CD4-positive, alpha-beta T cell (primary cell): Measurements from ENCODE around the gene SQSTM1. TPM values are rescaled to one million over a fixed set of nuclear protein-coding genes. Genes with fewer than 3 reads are reported as not detected.

Experiments used
- ATAC-seq: fragments of 200-7000 bp; cut with Tn5 transposase; one replicate; pipeline ENCODE4 v1.10.0; 2022; ENCODE audit warnings: mild to moderate bottlenecking; ENCODE audit not compliant: poor library complexity
- CTCF ChIA-PET: fragments of 350-600 bp; sonication (Branson Sonifier 250); formaldehyde crosslinking; loops from one replicate; lab custom pipeline; 2021; ENCODE audit warnings: antibody characterized with exemption, inconsistent platforms; lab: Charles Lee
- POLR2A ChIA-PET: fragments of 350-600 bp; sonication (Branson Sonifier 250); formaldehyde crosslinking; loops from one replicate; lab custom pipeline; 2021; ENCODE audit warnings: antibody characterized with exemption, inconsistent platforms; lab: Charles Lee
- DNase-seq, 14 experiments: peaks; one replicate each; pipeline ENCODE4 v3.0.0-alpha.2; 2013 to 2020; ENCODE audit warnings: mixed read lengths in 2 of 14
- H3K27ac ChIP-seq, 2 donors: one replicate each; pipeline versions ENCODE4 v1.5.1 to v1.7.0; 2013; ENCODE audit warnings: low read length in 2 of 2, low read depth in 1 of 2, mild to moderate bottlenecking in 1 of 2
- H3K27me3 ChIP-seq, 2 experiments: 1 replicate in 1 of 2; 2 replicates in 1 of 2; pipeline versions ENCODE4 v1.6.1 to v1.7.0; 2013; ENCODE audit warnings: low read length in 2 of 2, control low read depth in 1 of 2, mild to moderate bottlenecking in 1 of 2, moderate library complexity in 1 of 2; ENCODE audit not compliant: insufficient read depth in 2 of 2, control insufficient read depth in 1 of 2
- H3K36me3 ChIP-seq: one replicate; pipeline ENCODE4 v1.6.1; 2013; ENCODE audit warnings: low read length, control low read depth; ENCODE audit not compliant: insufficient read depth
- H3K4me1 ChIP-seq: one replicate; pipeline ENCODE4 v1.6.1; 2013; ENCODE audit warnings: low read length, control low read depth; ENCODE audit not compliant: insufficient read depth
- H3K4me3 ChIP-seq: one replicate; pipeline ENCODE4 v1.5.1; 2013; ENCODE audit warnings: mild to moderate bottlenecking, low read length, moderate library complexity
- H3K9me3 ChIP-seq, 2 experiments: 1 replicate in 1 of 2; 2 replicates in 1 of 2; pipeline versions ENCODE4 v1.6.1 to v1.7.0; 2013; ENCODE audit warnings: low read length in 2 of 2, mild to moderate bottlenecking in 2 of 2, control low read depth in 1 of 2, moderate library complexity in 1 of 2; ENCODE audit not compliant: control insufficient read depth in 1 of 2, insufficient read depth in 1 of 2
- H3K27ac Mint-ChIP-seq: one replicate; pipeline ENCODE4 v1.8.0; 2020; ENCODE audit warnings: mixed read lengths
- H3K27me3 Mint-ChIP-seq: one replicate; pipeline ENCODE4 v1.8.0; 2021; ENCODE audit warnings: mixed read lengths
- H3K36me3 Mint-ChIP-seq: one replicate; pipeline ENCODE4 v1.8.0; 2021; ENCODE audit warnings: low read depth, mixed read lengths
- H3K4me1 Mint-ChIP-seq: one replicate; pipeline ENCODE4 v1.8.0; 2021; ENCODE audit warnings: low read depth, mixed read lengths
- H3K4me3 Mint-ChIP-seq: one replicate; pipeline ENCODE4 v1.8.0; 2020; ENCODE audit warnings: mild to moderate bottlenecking, mixed read lengths
- H3K9me3 Mint-ChIP-seq: one replicate; pipeline ENCODE4 v1.8.0; 2020; ENCODE audit warnings: mixed read lengths
- intact Hi-C, 2 experiments: fragments of 100-400 bp; cut with DNase I in 1 of 2; cut with micrococcal nuclease in 1 of 2; formaldehyde crosslinking; loops; one replicate each; pipeline versions ENCODE4 v1.15.1 to v1.9.0; 2023 to 2025; cut with DNase I, micrococcal nuclease
- total RNA-seq, 174 experiments: library from RNA in 2 of 174; stranded (reverse) in 2 of 174; gene quantifications; one replicate each; pipeline ENCODE4 v1.2.3 and lab custom pipeline; 2021 to 2026
- TF ChIP-seq, protein P1 (sequence below): fragments of 200-600 bp; IDR thresholded peaks from one replicate; pipeline ENCODE4 v1.8.0; 2022; ENCODE audit warnings: antibody characterized with exemption, mild to moderate bottlenecking

Gene SQSTM1
- total RNA-seq, 2 experiments from 2014 or later, result 260 to 267 TPM

GRCh38 chr5:179815491-179816249, 5.0 kb upstream of the SQSTM1 start:
- no peak overlapping the region for H3K27ac ChIP-seq
- Mint-ChIP-seq H3K9me3 (no peaks in the 10 kb centered on the region), H3K36me3 (peaks cover 15% of the 10 kb centered on the region), H3K27ac (no peak overlapping the region), H3K27me3 (peaks cover 5% of the 10 kb centered on the region), H3K4me1 (peaks cover 33% of the 10 kb centered on the region), H3K4me3 (peak overlapping the region; percentile 68)
- no peak for ATAC-seq
- peaks cover 0 to 4% of the 10 kb centered on the region in 2 experiments for H3K27me3 ChIP-seq
- peak in 1 of 14 experiments; percentile 13 for DNase-seq
- POLR2A ChIA-PET, result no interaction called here
- H3K9me3 ChIP-seq, result no peaks in the 10 kb centered on the region
- no peak overlapping the region for H3K4me3 ChIP-seq
- peaks cover 13% of the 10 kb centered on the region for H3K36me3 ChIP-seq
- H3K4me1 ChIP-seq, result peaks cover 40% of the 10 kb centered on the region
- TF ChIP-seq, protein P1, sequence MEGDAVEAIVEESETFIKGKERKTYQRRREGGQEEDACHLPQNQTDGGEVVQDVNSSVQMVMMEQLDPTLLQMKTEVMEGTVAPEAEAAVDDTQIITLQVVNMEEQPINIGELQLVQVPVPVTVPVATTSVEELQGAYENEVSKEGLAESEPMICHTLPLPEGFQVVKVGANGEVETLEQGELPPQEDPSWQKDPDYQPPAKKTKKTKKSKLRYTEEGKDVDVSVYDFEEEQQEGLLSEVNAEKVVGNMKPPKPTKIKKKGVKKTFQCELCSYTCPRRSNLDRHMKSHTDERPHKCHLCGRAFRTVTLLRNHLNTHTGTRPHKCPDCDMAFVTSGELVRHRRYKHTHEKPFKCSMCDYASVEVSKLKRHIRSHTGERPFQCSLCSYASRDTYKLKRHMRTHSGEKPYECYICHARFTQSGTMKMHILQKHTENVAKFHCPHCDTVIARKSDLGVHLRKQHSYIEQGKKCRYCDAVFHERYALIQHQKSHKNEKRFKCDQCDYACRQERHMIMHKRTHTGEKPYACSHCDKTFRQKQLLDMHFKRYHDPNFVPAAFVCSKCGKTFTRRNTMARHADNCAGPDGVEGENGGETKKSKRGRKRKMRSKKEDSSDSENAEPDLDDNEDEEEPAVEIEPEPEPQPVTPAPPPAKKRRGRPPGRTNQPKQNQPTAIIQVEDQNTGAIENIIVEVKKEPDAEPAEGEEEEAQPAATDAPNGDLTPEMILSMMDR, result no peak
- intact Hi-C loops, result no loop called here
- CTCF ChIA-PET, result interaction anchor here (1.2 kb wide), 1 partner anchor 13 kb away, joined by 4 read pairs; no protein-coding TSS in a partner anchor

DNA sequence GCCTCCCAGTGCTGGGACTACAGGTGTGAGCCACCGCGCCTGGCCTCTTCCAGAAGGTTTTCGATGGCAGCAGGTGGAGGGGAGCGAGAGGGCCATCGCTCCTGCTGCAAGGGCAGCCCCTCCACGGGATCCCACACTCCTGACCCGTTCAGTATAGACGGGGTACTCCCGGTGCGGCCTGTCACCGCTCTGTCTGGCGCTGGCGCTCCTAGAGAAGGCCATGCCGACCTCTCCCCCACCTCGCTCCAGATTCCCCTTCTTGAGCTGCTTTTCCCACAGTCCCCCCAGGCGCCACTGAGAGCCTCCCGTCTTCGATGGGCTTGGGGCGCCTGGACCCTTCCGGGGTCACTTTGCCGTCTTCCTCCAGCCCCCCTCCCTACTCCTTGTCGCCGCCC, 4.3 kb upstream of the SQSTM1 start:
- Mint-ChIP-seq H3K4me1 (peaks cover 34% of the 10 kb centered on the region), H3K27me3 (peaks cover 5% of the 10 kb centered on the region), H3K36me3 (peaks cover 16% of the 10 kb centered on the region), H3K9me3 (no peaks in the 10 kb centered on the region), H3K4me3 (no peak overlapping the region), H3K27ac (no peak overlapping the region)
- intact Hi-C loops, result no loop called here
- DNase-seq, result no peak
- Histone ChIP-seq H3K36me3 (peaks cover 13% of the 10 kb centered on the region), H3K27me3 (peaks cover 0 to 4% of the 10 kb centered on the region in 2 experiments), H3K27ac (no peak overlapping the region), H3K9me3 (no peaks in the 10 kb centered on the region), H3K4me1 (peaks cover 41% of the 10 kb centered on the region), H3K4me3 (no peak overlapping the region)
- ChIA-PET POLR2A (no interaction called here), CTCF (interaction anchor here (1.2 kb wide), 1 partner anchor 14 kb away, joined by 4 read pairs; no protein-coding TSS in a partner anchor)
- TF ChIP-seq, protein P1, result no peak
- no peak for ATAC-seq

DNA sequence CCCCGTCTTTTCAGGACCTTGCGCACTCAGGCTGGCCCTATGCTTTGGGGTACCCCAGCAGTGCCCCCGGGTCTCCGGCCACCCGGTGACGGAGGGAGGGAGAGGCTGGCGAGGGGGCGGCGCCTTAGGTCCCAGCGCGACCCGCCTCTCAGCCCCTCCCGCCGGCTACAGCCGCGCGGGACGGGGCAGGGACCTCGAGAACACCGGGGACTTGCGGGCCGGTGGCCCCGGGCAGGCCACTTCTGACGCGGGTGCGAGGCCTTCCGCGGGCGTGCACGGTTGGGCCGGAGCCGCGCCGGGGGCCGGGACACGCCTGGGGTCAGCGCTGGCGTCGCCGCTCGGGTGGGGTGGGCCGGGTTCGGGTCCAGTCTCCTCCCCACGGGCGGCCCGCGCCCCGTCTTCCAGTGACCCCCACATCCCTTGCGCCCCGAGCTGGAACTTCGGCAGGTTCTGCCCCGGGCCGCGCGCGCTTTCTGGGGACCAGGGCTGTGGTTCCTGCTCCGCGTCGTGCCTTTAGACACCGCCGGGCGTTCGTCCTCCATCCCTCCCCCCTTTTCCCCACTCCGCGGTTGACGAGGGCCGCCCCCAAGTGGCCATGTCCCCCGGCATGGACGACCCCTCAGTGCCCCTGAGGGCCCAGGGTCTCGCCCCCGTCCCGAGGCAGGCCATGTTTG, 3.8 kb upstream of the SQSTM1 start:
- CTCF ChIA-PET, result interaction anchor here (1.0 kb wide), 1 partner anchor 15 kb away, joined by 5 read pairs; no protein-coding TSS in a partner anchor
- H3K4me3 Mint-ChIP-seq, result no peak overlapping the region
- DNase-seq, result no peak
- no peak overlapping the region for H3K4me3 ChIP-seq
- peaks cover 46% of the 10 kb centered on the region for H3K4me1 ChIP-seq
- H3K9me3 ChIP-seq, result no peaks in the 10 kb centered on the region
- no peak for ATAC-seq
- H3K27me3 ChIP-seq, result peaks cover 0 to 4% of the 10 kb centered on the region in 2 experiments
- no peak overlapping the region for H3K27ac ChIP-seq
- peaks cover 5% of the 10 kb centered on the region for H3K27me3 Mint-ChIP-seq
- TF ChIP-seq, protein P1, result no peak
- no peaks in the 10 kb centered on the region for H3K9me3 Mint-ChIP-seq
- peaks cover 21% of the 10 kb centered on the region for H3K36me3 Mint-ChIP-seq
- no peak overlapping the region for H3K27ac Mint-ChIP-seq
- intact Hi-C loops, result no loop called here
- H3K36me3 ChIP-seq, result peaks cover 13% of the 10 kb centered on the region
- H3K4me1 Mint-ChIP-seq, result peaks cover 40% of the 10 kb centered on the region
- POLR2A ChIA-PET, result interaction anchor here (4.5 kb wide), 1 partner anchor 10 kb away, joined by 48 read pairs; the partner anchor contains the start of gene MGAT4B
